GM10248 (cell line): ENCODE data around the gene PTPDC1.
A peak's percentile ranks its signal among the peaks of the same experiment; 100 is the strongest.

Experiments
- CTCF ChIA-PET: fragments of 300-600 bp; sonication (Branson Sonifier 250); formaldehyde crosslinking; extraction: SDS; loops from one replicate; lab custom pipeline; 2021; ENCODE audit warnings: antibody characterized with exemption; lab: Yijun Ruan, JAX
- POLR2A ChIA-PET: fragments of 350-650 bp; sonication (Branson Sonifier 250); formaldehyde crosslinking; extraction: SDS; loops from one replicate; lab custom pipeline; 2020; ENCODE audit warnings: antibody characterized with exemption; lab: Yijun Ruan, JAX
- DNase-seq: peaks from one replicate; pipeline ENCODE4 v3.0.0; 2012; ENCODE audit errors: extremely low spot score
- TF ChIP-seq, protein P1 (sequence below): IDR thresholded peaks from 2 replicates; pipeline ENCODE4 v1.5.1; 2012; ENCODE audit warnings: mild to moderate bottlenecking, low read depth; ENCODE audit errors: extremely low read depth, missing control alignments, control extremely low read depth

The PTPDC1 gene

DNA sequence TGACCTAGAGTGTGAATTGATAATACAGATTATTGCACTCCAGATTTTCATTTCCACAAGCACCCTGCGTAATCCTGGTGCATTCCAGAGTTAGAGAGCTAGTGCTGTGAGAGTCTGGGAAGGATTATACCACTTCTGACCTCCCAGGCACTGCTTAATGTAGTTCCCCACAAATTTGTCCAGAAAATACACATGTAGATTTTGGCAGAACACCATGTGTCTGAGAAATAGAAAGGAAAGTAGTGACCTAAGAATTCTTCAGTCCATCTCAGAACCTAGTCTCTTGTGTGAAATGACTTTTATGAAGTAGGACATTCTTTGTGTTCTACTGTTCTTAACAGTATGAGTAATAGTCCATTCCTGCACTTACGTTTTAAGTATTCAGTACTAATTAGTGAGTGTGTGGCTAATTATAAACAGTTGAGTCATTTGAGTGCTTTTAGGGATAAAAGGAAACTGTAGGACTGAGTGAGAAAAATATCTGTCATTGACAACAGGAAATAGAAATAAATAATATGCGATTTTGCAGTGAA is 27.8 kb upstream of the PTPDC1 start:
- TF ChIP-seq, protein P1, sequence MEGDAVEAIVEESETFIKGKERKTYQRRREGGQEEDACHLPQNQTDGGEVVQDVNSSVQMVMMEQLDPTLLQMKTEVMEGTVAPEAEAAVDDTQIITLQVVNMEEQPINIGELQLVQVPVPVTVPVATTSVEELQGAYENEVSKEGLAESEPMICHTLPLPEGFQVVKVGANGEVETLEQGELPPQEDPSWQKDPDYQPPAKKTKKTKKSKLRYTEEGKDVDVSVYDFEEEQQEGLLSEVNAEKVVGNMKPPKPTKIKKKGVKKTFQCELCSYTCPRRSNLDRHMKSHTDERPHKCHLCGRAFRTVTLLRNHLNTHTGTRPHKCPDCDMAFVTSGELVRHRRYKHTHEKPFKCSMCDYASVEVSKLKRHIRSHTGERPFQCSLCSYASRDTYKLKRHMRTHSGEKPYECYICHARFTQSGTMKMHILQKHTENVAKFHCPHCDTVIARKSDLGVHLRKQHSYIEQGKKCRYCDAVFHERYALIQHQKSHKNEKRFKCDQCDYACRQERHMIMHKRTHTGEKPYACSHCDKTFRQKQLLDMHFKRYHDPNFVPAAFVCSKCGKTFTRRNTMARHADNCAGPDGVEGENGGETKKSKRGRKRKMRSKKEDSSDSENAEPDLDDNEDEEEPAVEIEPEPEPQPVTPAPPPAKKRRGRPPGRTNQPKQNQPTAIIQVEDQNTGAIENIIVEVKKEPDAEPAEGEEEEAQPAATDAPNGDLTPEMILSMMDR = no peak
- POLR2A ChIA-PET = no interaction called here

DNA sequence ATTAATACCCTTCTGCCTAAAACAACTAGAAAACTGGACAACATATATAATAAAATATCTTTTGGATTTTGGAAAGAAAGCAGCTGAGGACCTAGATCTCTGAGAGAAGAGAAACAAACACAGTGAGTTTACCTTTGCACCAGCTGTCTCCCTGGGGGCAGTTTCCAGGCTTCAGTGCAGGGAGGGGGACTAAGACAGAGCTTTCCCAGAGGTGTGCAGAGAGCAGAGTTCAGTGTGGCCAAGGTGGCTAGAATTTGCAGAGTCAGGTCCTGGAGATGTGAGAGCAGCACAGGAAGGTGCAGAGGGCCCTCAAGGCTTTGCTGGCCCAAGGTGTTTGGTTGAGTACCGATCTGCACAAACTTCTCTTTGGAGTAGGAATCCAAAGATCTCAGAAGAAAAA is 26.3 kb upstream of the PTPDC1 start:
- POLR2A ChIA-PET = no interaction called here
- TF ChIP-seq, protein P1 = no peak
- DNase-seq = no peak
- CTCF ChIA-PET = interaction anchor here (0.8 to 14.8 kb wide), 3 partner anchors 8 to 155 kb away, joined by 3 to 246 read pairs (median 3); no protein-coding TSS in a partner anchor

More for the DNA sequence above, 27.8 kb upstream of the PTPDC1 start:
- DNase-seq = no peak
- CTCF ChIA-PET = interaction anchor here (0.7 to 14.8 kb wide), 5 partner anchors 8 to 157 kb away, joined by 3 to 246 read pairs (median 3); no protein-coding TSS in a partner anchor

DNA sequence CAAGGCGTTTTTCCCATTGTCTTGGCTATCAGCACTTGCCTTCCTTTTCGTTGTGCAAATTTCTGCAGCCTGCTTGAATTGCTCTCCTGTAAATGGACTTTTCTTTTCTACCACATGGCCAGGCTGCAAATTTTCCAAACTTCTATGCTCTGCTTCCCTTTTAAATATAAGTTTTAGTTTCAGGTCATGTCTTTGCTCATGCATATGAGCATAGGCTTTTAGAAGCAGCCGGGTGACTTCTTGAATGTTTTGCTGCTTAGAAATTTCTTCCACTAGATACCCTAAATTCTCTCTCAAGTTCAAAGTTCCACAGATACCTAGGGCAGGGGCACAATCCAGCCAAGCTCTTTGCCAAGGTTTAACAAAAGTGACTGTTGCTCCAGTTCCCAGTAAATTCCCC is 22.4 kb upstream of the PTPDC1 start:
- no peak for DNase-seq
- POLR2A ChIA-PET = no interaction called here
- CTCF ChIA-PET = interaction anchor here (14.8 kb wide), 1 partner anchor 151 kb away, joined by 246 read pairs; no protein-coding TSS in a partner anchor
- TF ChIP-seq, protein P1 = no peak

DNA sequence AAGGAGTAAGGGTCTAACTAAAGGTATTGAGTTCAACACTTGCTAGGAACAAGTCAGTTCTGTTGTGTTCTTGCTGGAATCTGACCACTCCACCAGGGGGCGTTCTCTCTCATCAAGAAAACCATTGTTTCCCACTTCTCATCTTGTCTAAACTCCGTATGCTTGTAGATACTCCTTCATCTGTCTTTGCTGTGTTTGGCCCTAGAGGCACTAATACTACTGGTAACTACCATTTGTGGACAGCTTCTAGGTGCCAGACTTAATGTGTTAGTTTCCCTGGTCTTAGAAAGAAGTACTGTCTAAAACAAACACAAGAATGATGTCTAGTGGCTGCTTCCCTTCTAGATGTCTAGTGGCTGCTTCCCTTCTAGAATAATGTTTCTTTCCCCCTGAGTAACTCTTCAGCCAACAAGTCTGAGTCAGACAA is 18.7 kb upstream of the PTPDC1 start:
- TF ChIP-seq, protein P1 = peak; percentile 68
- ChIA-PET CTCF (interaction anchor here (0.7 to 14.8 kb wide), 20 partner anchors 9 to 163 kb away, joined by 3 to 246 read pairs (median 5); partner anchors contain the start of gene PTPDC1), POLR2A (no interaction called here)
- DNase-seq = peak; percentile 63

GRCh38 chr9:94068257-94068656 is 16.0 kb upstream of the PTPDC1 start:
- CTCF ChIA-PET = interaction anchor here (14.8 kb wide), 1 partner anchor 145 kb away, joined by 246 read pairs; no protein-coding TSS in a partner anchor
- no peak for DNase-seq
- TF ChIP-seq, protein P1 = no peak
- POLR2A ChIA-PET = no interaction called here

GRCh38 chr9:94076557-94076956 is 7.7 kb upstream of the PTPDC1 start:
- TF ChIP-seq, protein P1 = no peak
- POLR2A ChIA-PET = no interaction called here
- DNase-seq = no peak
- CTCF ChIA-PET = interaction anchor here (1.2 to 3.6 kb wide), 2 partner anchors 12 to 83 kb away, joined by 4 to 41 read pairs; no protein-coding TSS in a partner anchor
